IMR-90 (cell line): Measurements from ENCODE around the gene KLHL3. TPM values are rescaled to one million over a fixed set of nuclear protein-coding genes. Genes with fewer than 3 reads are reported as not detected.

ENCODE experiments used
- ATAC-seq: fragments of 200-7000 bp; cut with Tn5 transposase; 2 replicates; pipeline ENCODE4 v1.9.1; 2020; ENCODE audit warnings: low read depth, mild to moderate bottlenecking, moderate library complexity
- BruUV-seq: library from RNA; stranded (reverse); fragments of 400-500 nt; replicated peaks from 2 replicates; lab custom pipeline; 2021; lab: Mats Ljungman, UMichigan
- CTCF ChIA-PET: fragments of 300-600 bp; formaldehyde crosslinking; extraction: SDS; loops from one replicate; lab custom pipeline; 2021; ENCODE audit warnings: antibody characterized with exemption; lab: Yijun Ruan, JAX
- POLR2A ChIA-PET: fragments of 300-600 bp; sonication (Branson Sonifier 250); formaldehyde crosslinking; loops from one replicate; lab custom pipeline; 2022; ENCODE audit warnings: antibody characterized with exemption; ENCODE audit not compliant: unreplicated experiment; lab: Charles Lee
- DNase-seq: peaks from one replicate; pipeline ENCODE4 v3.0.0; 2013
- H2AFZ ChIP-seq: replicated peaks from 2 replicates; pipeline ENCODE3; 2013; ENCODE audit warnings: low read length, mild to moderate bottlenecking; ENCODE audit not compliant: poor library complexity
- H2AK5ac ChIP-seq: 2 replicates; pipeline ENCODE4 v1.6.1; 2013; ENCODE audit warnings: low read depth, low read length, inconsistent platforms
- H2AK9ac ChIP-seq: replicated peaks from 2 replicates; pipeline ENCODE3; 2013; ENCODE audit warnings: mild to moderate bottlenecking, low read depth, low read length, moderate library complexity; ENCODE audit not compliant: poor library complexity
- H2BK120ac ChIP-seq: 2 replicates; pipeline ENCODE4 v1.6.1; 2013; ENCODE audit warnings: low read depth, low read length, inconsistent platforms
- H2BK15ac ChIP-seq: 3 replicates; pipeline ENCODE4 v1.6.1; 2013; ENCODE audit warnings: low read depth, low read length, inconsistent platforms
- H2BK20ac ChIP-seq: 2 replicates; pipeline ENCODE4 v1.6.1; 2013; ENCODE audit warnings: low read depth, mild to moderate bottlenecking, inconsistent platforms, low read length, moderate library complexity
- H2BK5ac ChIP-seq: 2 replicates; pipeline ENCODE4 v1.6.1; 2013; ENCODE audit warnings: mild to moderate bottlenecking, low read depth, low read length, inconsistent platforms; ENCODE audit not compliant: poor library complexity, severe bottlenecking
- H3K14ac ChIP-seq: replicated peaks from 2 replicates; pipeline ENCODE4 v1.6.1; 2013; ENCODE audit warnings: low read depth, low read length, inconsistent platforms
- H3K18ac ChIP-seq: 2 replicates; pipeline ENCODE4 v1.6.1; 2013; ENCODE audit warnings: low read depth, low read length, control low read depth
- H3K23ac ChIP-seq: 2 replicates; pipeline ENCODE4 v1.6.1; 2013; ENCODE audit warnings: low read depth, low read length, inconsistent platforms
- H3K27ac ChIP-seq: 2 replicates; pipeline ENCODE4 v1.5.1; 2013; ENCODE audit warnings: mild to moderate bottlenecking, control low read depth, low read length; ENCODE audit not compliant: insufficient read depth
- H3K27me3 ChIP-seq: 2 replicates; pipeline ENCODE4 v1.6.1; 2013; ENCODE audit warnings: low read length; ENCODE audit not compliant: control insufficient read depth, insufficient read depth
- H3K36me3 ChIP-seq: 2 replicates; pipeline ENCODE4 v1.6.1; 2013; ENCODE audit warnings: low read length, mixed read lengths; ENCODE audit not compliant: control insufficient read depth, insufficient read depth
- H3K4ac ChIP-seq: 2 replicates; pipeline ENCODE4 v1.6.1; 2013; ENCODE audit warnings: low read depth, low read length, inconsistent platforms
- H3K4me1 ChIP-seq: 2 replicates; pipeline ENCODE4 v1.6.1; 2013; ENCODE audit warnings: low read length, mixed read lengths; ENCODE audit not compliant: control insufficient read depth, insufficient read depth
- H3K4me2 ChIP-seq: 2 replicates; pipeline ENCODE4 v1.6.1; 2013; ENCODE audit warnings: low read depth, mild to moderate bottlenecking, control low read depth, low read length, moderate library complexity
- H3K4me3 ChIP-seq: 2 replicates; pipeline ENCODE4 v1.5.1; 2013; ENCODE audit warnings: low read depth, mild to moderate bottlenecking, control low read depth, low read length, moderate library complexity; ENCODE audit not compliant: insufficient read depth
- H3K56ac ChIP-seq: 2 replicates; pipeline ENCODE4 v1.6.1; 2013; ENCODE audit warnings: low read length, inconsistent platforms; ENCODE audit not compliant: insufficient read depth; ENCODE audit errors: extremely low read depth
- H3K79me1 ChIP-seq, 2 experiments: 2 replicates each; pipeline ENCODE4 v1.6.1; 2013; ENCODE audit warnings: low read length in 2 of 2, inconsistent platforms in 1 of 2, low read depth in 1 of 2
- H3K9ac ChIP-seq: 2 replicates; pipeline ENCODE4 v1.6.1; 2013; ENCODE audit warnings: low read depth, low read length, control low read depth
- H3K9me1 ChIP-seq: 2 replicates; pipeline ENCODE4 v1.6.1; 2013; ENCODE audit warnings: low read length, inconsistent platforms; ENCODE audit not compliant: insufficient read depth
- H3K9me3 ChIP-seq: 2 replicates; pipeline ENCODE4 v1.6.1; 2013; ENCODE audit warnings: low read length; ENCODE audit not compliant: control insufficient read depth, insufficient read depth
- H4K20me1 ChIP-seq: 2 replicates; pipeline ENCODE4 v1.6.1; 2013; ENCODE audit warnings: low read length, inconsistent platforms; ENCODE audit not compliant: insufficient read depth
- H4K5ac ChIP-seq: 2 replicates; pipeline ENCODE4 v1.6.1; 2013; ENCODE audit warnings: mild to moderate bottlenecking, low read depth, low read length, control low read depth
- H4K8ac ChIP-seq, 2 experiments: 2 replicates each; pipeline ENCODE4 v1.6.1; 2013; ENCODE audit warnings: low read depth in 2 of 2, low read length in 2 of 2, control low read depth in 1 of 2, inconsistent platforms in 1 of 2
- H4K91ac ChIP-seq: 2 replicates; pipeline ENCODE4 v1.6.1; 2013; ENCODE audit warnings: low read depth, low read length, inconsistent platforms; ENCODE audit not compliant: insufficient read depth
- BHLHE40 ChIP-seq: fragments of 150-350 bp; IDR thresholded peaks from 2 replicates; pipeline ENCODE4 v1.6.1; 2016; ENCODE audit warnings: mild to moderate bottlenecking, low read depth, low read length
- CEBPB ChIP-seq: IDR thresholded peaks from 2 replicates; pipeline ENCODE4 v1.6.1; 2012; ENCODE audit warnings: low read depth, low read length, improper control_type of control experiment
- CHD1 ChIP-seq: IDR thresholded peaks from 2 replicates; pipeline ENCODE4 v1.6.1; 2012; ENCODE audit warnings: low read depth, low read length, improper control_type of control experiment
- FOS ChIP-seq: fragments of 150-350 bp; IDR thresholded peaks from 2 replicates; pipeline ENCODE4 v1.6.1; 2016; ENCODE audit warnings: low read depth, low read length
- MAFK ChIP-seq: IDR thresholded peaks from 2 replicates; pipeline ENCODE4 v1.6.1; 2012; ENCODE audit warnings: low read depth, low read length, improper control_type of control experiment
- MAZ ChIP-seq: IDR thresholded peaks from 2 replicates; pipeline ENCODE4 v1.6.1; 2012; ENCODE audit warnings: low read depth, mild to moderate bottlenecking, low read length, improper control_type of control experiment, moderate library complexity, borderline replicate concordance
- MXI1 ChIP-seq: IDR thresholded peaks from 2 replicates; pipeline ENCODE4 v1.6.1; 2012; ENCODE audit warnings: low read depth, mild to moderate bottlenecking, low read length, moderate library complexity, borderline replicate concordance
- NFE2L2 ChIP-seq: fragments of 150-350 bp; IDR thresholded peaks from 2 replicates; pipeline ENCODE4 v1.6.1; 2016; ENCODE audit warnings: low read depth, mild to moderate bottlenecking, low read length
- POLR2A ChIP-seq: IDR thresholded peaks from 2 replicates; pipeline ENCODE4 v1.6.1; 2012; ENCODE audit warnings: mild to moderate bottlenecking, low read depth, low read length
- RAD21 ChIP-seq: IDR thresholded peaks from 2 replicates; pipeline ENCODE4 v1.6.1; 2012; ENCODE audit warnings: low read length, improper control_type of control experiment
- RCOR1 ChIP-seq: IDR thresholded peaks from 2 replicates; pipeline ENCODE4 v1.6.1; 2012; ENCODE audit warnings: mild to moderate bottlenecking, low read length, improper control_type of control experiment; ENCODE audit not compliant: insufficient replicate concordance
- RFX5 ChIP-seq: IDR thresholded peaks from 2 replicates; pipeline ENCODE4 v1.8.0; 2012; ENCODE audit warnings: low read depth, mild to moderate bottlenecking, low read length, moderate library complexity
- SMC3 ChIP-seq: fragments of 150-350 bp; IDR thresholded peaks from 2 replicates; pipeline ENCODE4 v1.6.1; 2016; ENCODE audit warnings: low read depth, mild to moderate bottlenecking, antibody characterized with exemption, low read length, moderate library complexity
- WGBS, 2 experiments: methylation state at CpG; one replicate each; pipeline versions ENCODE4 v1.1.5 to v1.1.7; 2013; ENCODE audit warnings: missing lambda C conversion rate in 2 of 2; ENCODE audit not compliant: insufficient read length in 1 of 2; ENCODE audit errors: extremely low coverage in 2 of 2; 5-methylcytosine and 5-hydroxymethylcytosine counted together
- dilution Hi-C: fragments of 300-500 bp; cut with HindIII; formaldehyde crosslinking; loops from one replicate; pipeline ENCODE4 v1.14.3; 2018; ENCODE audit warnings: low sequenced_read_pairs; ENCODE audit not compliant: unreplicated experiment
- in situ Hi-C: fragments of 300-500 bp; cut with MboI; formaldehyde crosslinking; loops from 3 replicates; pipeline ENCODE4 v1.14.3; 2019; ENCODE audit warnings: low sequenced_read_pairs, inconsistent platforms, mixed read lengths
- intact Hi-C: fragments of 100-400 bp; cut with micrococcal nuclease; formaldehyde crosslinking; loops from 2 replicates; pipeline ENCODE4 v1.10.0; 2022
- polyA plus RNA-seq, 3 experiments: library from polyadenylated mRNA; depleted of rRNA; stranded (reverse); fragments of >200 nt; gene quantifications; 2 replicates each; pipeline ENCODE4 v1.2.3, GENCODE V29; 2012; ENCODE audit warnings: low replicate concordance in 1 of 3
- total RNA-seq: library from RNA; depleted of rRNA; stranded (reverse); fragments of >200 nt; gene quantifications from 2 replicates; pipeline ENCODE4 v1.2.3, GENCODE V29; 2012
- TF ChIP-seq, protein P1 (sequence below): conservative IDR thresholded peaks from 2 replicates; pipeline ENCODE4 v1.5.1; 2012; ENCODE audit warnings: mild to moderate bottlenecking, low read depth, low read length, improper control_type of control experiment
- TF ChIP-seq, protein P2 (sequence below): fragments of 150-350 bp; IDR thresholded peaks from 2 replicates; pipeline ENCODE4 v1.6.1; 2016; ENCODE audit warnings: low read depth, mild to moderate bottlenecking, low read length, moderate library complexity, borderline replicate concordance
- TF ChIP-seq, protein P3 (sequence below): fragments of 150-350 bp; IDR thresholded peaks from 2 replicates; pipeline ENCODE4 v1.6.1; 2017; ENCODE audit warnings: mild to moderate bottlenecking, antibody characterized with exemption, low read length, low read depth

The KLHL3 gene
- total and polyA plus RNA-seq, 2 of the 4 experiments (the other 2 are of a cell fraction): 2.3 to 4.1 TPM

DNA sequence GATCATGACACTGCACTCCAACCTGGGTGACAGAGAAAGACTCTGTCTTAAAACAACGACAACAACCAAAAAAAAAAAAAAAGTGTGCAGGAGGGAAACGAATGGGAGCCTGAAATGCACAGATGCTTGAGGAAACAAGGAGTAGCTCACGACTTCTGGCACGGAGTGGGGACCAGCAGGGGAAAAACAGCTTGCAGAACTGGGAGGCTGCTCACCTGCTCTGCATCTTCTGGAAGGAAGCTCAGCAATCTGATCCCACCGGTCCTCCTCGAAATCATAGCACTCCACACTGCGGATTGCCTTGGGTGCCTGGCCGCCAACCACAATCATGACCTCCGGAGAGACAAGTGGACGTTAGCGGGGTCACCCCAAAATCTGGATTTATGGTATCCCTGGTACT lies 96.2 kb downstream of the KLHL3 start:
- no peak overlapping the region for H3K18ac ChIP-seq
- no peak overlapping the region for H3K23ac ChIP-seq
- H2AFZ ChIP-seq: no peak overlapping the region
- TF ChIP-seq MXI1 (no peak), MAFK (no peak), SMC3 (no peak), RCOR1 (no peak), RAD21 (no peak), BHLHE40 (no peak), CEBPB (no peak), POLR2A (no peak), NFE2L2 (no peak), MAZ (no peak), FOS (no peak), RFX5 (no peak), CHD1 (no peak)
- TF ChIP-seq, protein P1, sequence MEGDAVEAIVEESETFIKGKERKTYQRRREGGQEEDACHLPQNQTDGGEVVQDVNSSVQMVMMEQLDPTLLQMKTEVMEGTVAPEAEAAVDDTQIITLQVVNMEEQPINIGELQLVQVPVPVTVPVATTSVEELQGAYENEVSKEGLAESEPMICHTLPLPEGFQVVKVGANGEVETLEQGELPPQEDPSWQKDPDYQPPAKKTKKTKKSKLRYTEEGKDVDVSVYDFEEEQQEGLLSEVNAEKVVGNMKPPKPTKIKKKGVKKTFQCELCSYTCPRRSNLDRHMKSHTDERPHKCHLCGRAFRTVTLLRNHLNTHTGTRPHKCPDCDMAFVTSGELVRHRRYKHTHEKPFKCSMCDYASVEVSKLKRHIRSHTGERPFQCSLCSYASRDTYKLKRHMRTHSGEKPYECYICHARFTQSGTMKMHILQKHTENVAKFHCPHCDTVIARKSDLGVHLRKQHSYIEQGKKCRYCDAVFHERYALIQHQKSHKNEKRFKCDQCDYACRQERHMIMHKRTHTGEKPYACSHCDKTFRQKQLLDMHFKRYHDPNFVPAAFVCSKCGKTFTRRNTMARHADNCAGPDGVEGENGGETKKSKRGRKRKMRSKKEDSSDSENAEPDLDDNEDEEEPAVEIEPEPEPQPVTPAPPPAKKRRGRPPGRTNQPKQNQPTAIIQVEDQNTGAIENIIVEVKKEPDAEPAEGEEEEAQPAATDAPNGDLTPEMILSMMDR: no peak
- TF ChIP-seq, protein P2, sequence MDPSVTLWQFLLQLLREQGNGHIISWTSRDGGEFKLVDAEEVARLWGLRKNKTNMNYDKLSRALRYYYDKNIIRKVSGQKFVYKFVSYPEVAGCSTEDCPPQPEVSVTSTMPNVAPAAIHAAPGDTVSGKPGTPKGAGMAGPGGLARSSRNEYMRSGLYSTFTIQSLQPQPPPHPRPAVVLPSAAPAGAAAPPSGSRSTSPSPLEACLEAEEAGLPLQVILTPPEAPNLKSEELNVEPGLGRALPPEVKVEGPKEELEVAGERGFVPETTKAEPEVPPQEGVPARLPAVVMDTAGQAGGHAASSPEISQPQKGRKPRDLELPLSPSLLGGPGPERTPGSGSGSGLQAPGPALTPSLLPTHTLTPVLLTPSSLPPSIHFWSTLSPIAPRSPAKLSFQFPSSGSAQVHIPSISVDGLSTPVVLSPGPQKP: no peak
- TF ChIP-seq, protein P3, sequence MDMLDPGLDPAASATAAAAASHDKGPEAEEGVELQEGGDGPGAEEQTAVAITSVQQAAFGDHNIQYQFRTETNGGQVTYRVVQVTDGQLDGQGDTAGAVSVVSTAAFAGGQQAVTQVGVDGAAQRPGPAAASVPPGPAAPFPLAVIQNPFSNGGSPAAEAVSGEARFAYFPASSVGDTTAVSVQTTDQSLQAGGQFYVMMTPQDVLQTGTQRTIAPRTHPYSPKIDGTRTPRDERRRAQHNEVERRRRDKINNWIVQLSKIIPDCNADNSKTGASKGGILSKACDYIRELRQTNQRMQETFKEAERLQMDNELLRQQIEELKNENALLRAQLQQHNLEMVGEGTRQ: no peak
- H2AK5ac ChIP-seq: no peak overlapping the region
- no peaks in the 10 kb centered on the region for H3K36me3 ChIP-seq
- no peak for ATAC-seq
- in situ Hi-C loops: loop anchor here (25.0 kb wide), 2 partner anchors 423 to 498 kb away; partner anchors contain the start of gene NME5
- no peak overlapping the region for H3K14ac ChIP-seq
- 84% methylated on average over 8 of the region's 11 CpGs; no CpG with 5 or more reads in 1 of the 2 experiments for WGBS, 2 experiments
- no peak overlapping the region for H4K5ac ChIP-seq
- H3K4me2 ChIP-seq: no peak overlapping the region
- no peak overlapping the region for H3K4me3 ChIP-seq
- H3K9ac ChIP-seq: no peak overlapping the region
- H3K4me1 ChIP-seq: no peaks in the 10 kb centered on the region
- H3K4ac ChIP-seq: no peak overlapping the region
- intact Hi-C loops: no loop called here
- dilution Hi-C loops: no loop called here
- H3K9me1 ChIP-seq: peaks cover 2% of the 10 kb centered on the region; the same call in 1 of the 2 replicates
- POLR2A ChIA-PET: no interaction called here
- no peaks in the 10 kb centered on the region for H3K79me1 ChIP-seq
- H3K56ac ChIP-seq: no peak overlapping the region
- DNase-seq: no peak
- no peaks in the 10 kb centered on the region for H4K20me1 ChIP-seq
- H2BK20ac ChIP-seq: no peak overlapping the region
- H3K9me3 ChIP-seq: no peaks in the 10 kb centered on the region
- CTCF ChIA-PET: interaction anchor here (0.6 to 1.6 kb wide), 2 partner anchors 10 to 21 kb away, joined by 3 to 4 read pairs; no protein-coding TSS in a partner anchor
- H2BK120ac ChIP-seq: no peak overlapping the region
- H2BK5ac ChIP-seq: no peak overlapping the region
- H3K27ac ChIP-seq: no peak overlapping the region
- no peak overlapping the region for H2AK9ac ChIP-seq
- H3K27me3 ChIP-seq: no peaks in the 10 kb centered on the region; the same call in none of the 2 replicates
- H4K8ac ChIP-seq: no peak overlapping the region
- H4K91ac ChIP-seq: no peak overlapping the region
- BruUV-seq: no TSS peak
- H2BK15ac ChIP-seq: no peak overlapping the region
